Measurements from ENCODE around the gene PGAP1. TPM values are rescaled to one million over a fixed set of nuclear protein-coding genes. Genes with fewer than 3 reads are reported as not detected.

Gene PGAP1
- total RNA-seq, 1 experiment from 2014 or later = 21.0 TPM

- Histone ChIP-seq H3K79me2 (ENCODE audit: insufficient read depth, low read length) (no peaks in the 10 kb centered on the region), H2BK12ac (ENCODE audit: insufficient read length, low read depth, low read length) (no peak overlapping the region), H3T11ph (ENCODE audit: low read length) (no peak overlapping the region), H2BK15ac (ENCODE audit: low read depth, low read length) (no peak overlapping the region), H3K56ac (ENCODE audit: insufficient read length, low read depth, low read length) (no peak overlapping the region), H2AK5ac (ENCODE audit: insufficient read length, low read length) (no peak overlapping the region), H3K23ac (ENCODE audit: insufficient read length, low read depth, low read length) (no peak overlapping the region), H3K9me3 (ENCODE audit: control insufficient read depth, low read depth, low read length) (no peaks in the 10 kb centered on the region), H3K9ac (ENCODE audit: extremely low read depth, insufficient read length, low read length) (no peak overlapping the region), H4K8ac (replicated peaks; ENCODE audit: insufficient read length, low read depth, low read length) (no peak overlapping the region), H2BK120ac (ENCODE audit: low read depth, low read length, poor library complexity, severe bottlenecking) (no peak overlapping the region), H2BK20ac (ENCODE audit: low read depth, low read length, poor library complexity, severe bottlenecking) (no peak overlapping the region), H3K79me1 (ENCODE audit: insufficient read depth, low read depth, low read length, poor library complexity, severe bottlenecking) (no peaks in the 10 kb centered on the region), H3K18ac (ENCODE audit: insufficient read length, low read depth, low read length) (no peak overlapping the region), H3K14ac (ENCODE audit: insufficient read depth, low read length) (no peak overlapping the region), H3K27ac (ENCODE audit: insufficient read length, low read depth, low read length) (no peak overlapping the region), H2BK5ac (ENCODE audit: insufficient read length, low read length) (no peak overlapping the region), H4K91ac (ENCODE audit: insufficient read length, low read depth, low read length) (no peak overlapping the region), H2AFZ (ENCODE audit: low read length) (no peak overlapping the region), H3K4me1 (ENCODE audit: insufficient read depth, low read length) (no peaks in the 10 kb centered on the region; the same call in 1 of the 2 replicates), H3K23me2 (ENCODE audit: insufficient read length, low read depth, low read length, poor library complexity, severe bottlenecking) (no peaks in the 10 kb centered on the region), H3K4ac (ENCODE audit: low read depth, low read length) (no peak overlapping the region), H3K4me2 (ENCODE audit: insufficient read depth, insufficient read length, low read length) (no peak overlapping the region), H4K20me1 (ENCODE audit: control insufficient read depth, insufficient read depth, insufficient read length) (no peaks in the 10 kb centered on the region), H3K27me3 (ENCODE audit: insufficient read depth, low read length) (no peaks in the 10 kb centered on the region), H4K5ac (ENCODE audit: insufficient read length, low read depth, low read length) (no peak overlapping the region)
- Mint-ChIP-seq H3K27ac (no peak overlapping the region), H3K27me3 (ENCODE audit: low read depth) (no peaks in the 10 kb centered on the region), H3K9me3 (peaks cover 9% of the 10 kb centered on the region in 2 experiments; a peak in 4 of 5 replicates), H3K36me3 (ENCODE audit: insufficient read depth in 1 of 3, low read depth in 3 of 3) (peaks cover 2 to 9% (median 6%) of the 10 kb centered on the region in 3 experiments), H3K4me1 (peaks cover 22 to 35% of the 10 kb centered on the region in 2 experiments), H3K4me3 (no peak overlapping the region)
- TF ChIP-seq CTCF (conservative IDR thresholded peaks at IDR 0.05) = no peak
- DNase-seq = no peak
- no CpG with 5 or more reads among the region's 2 CpGs for WGBS (ENCODE audit: extremely low coverage, insufficient read length, low lambda C conversion rate)
Observed at GRCh38 chr2:196963043-196963442, 36.5 kb upstream of the PGAP1 start.
